Activated CD4-positive, alpha-beta T cell treated with anti-CD3 and anti-CD28 coated beads, Interleukin-10, Interleukin-2, amounts not matched to agents 100 ng/mL and 50 ng/mL, durations not matched to agents 16 hours and 8 hours (primary cell): ENCODE results near the gene ABCA6.
"Not testable (repeated sequence)": the region's sequence is repeated elsewhere in the genome, so short reads cannot be mapped to it uniquely, and the experiment has no call there.

Experiments
- DNase-seq: peaks from one replicate; pipeline ENCODE4 v3.0.0-alpha.2; 2020

ABCA6 gene

GRCh38 chr17:69141431-69142174 lies at the start of gene ABCA6:
Gene ABCA6, minus strand, starts transcription at chr17:69141895. Its CDS starts 1,192 bp downstream, at chr17:69140703.
- DNase-seq: no peak

- DNase-seq: no peak
Observed at GRCh38 chr17:69188796-69189195, 47.1 kb upstream of the ABCA6 start.

- DNase-seq: no peak
Observed at GRCh38 chr17:69188064-69188463, 46.4 kb upstream of the ABCA6 start.

GRCh38 chr17:69187294-69187693 lies 45.6 kb upstream of the ABCA6 start:
- no peak for DNase-seq

GRCh38 chr17:69179227-69179952 lies 37.7 kb upstream of the ABCA6 start:
- no peak for DNase-seq

- no peak for DNase-seq
Observed at GRCh38 chr17:69176457-69176795, 34.7 kb upstream of the ABCA6 start.

GRCh38 chr17:69175625-69176456 lies 34.1 kb upstream of the ABCA6 start:
- no peak for DNase-seq

GRCh38 chr17:69175262-69175624 lies 33.5 kb upstream of the ABCA6 start:
- DNase-seq: no peak

GRCh38 chr17:69173118-69173517 lies 31.4 kb upstream of the ABCA6 start:
- no peak for DNase-seq

- DNase-seq: no peak
Observed at GRCh38 chr17:69170377-69170776, 28.7 kb upstream of the ABCA6 start.

- DNase-seq: not testable (repeated sequence)
Observed at GRCh38 chr17:69168642-69169041, 26.9 kb upstream of the ABCA6 start.

- no peak for DNase-seq
Observed at GRCh38 chr17:69166957-69167356, 25.3 kb upstream of the ABCA6 start.

- DNase-seq: no peak
Observed at GRCh38 chr17:69164206-69164605, 22.5 kb upstream of the ABCA6 start.

- no peak for DNase-seq
Observed at GRCh38 chr17:69159418-69159817, 17.7 kb upstream of the ABCA6 start.

GRCh38 chr17:69154267-69154666 lies 12.6 kb upstream of the ABCA6 start:
- no peak for DNase-seq

- no peak for DNase-seq
Observed at GRCh38 chr17:69150333-69150732, 8.6 kb upstream of the ABCA6 start.

GRCh38 chr17:69147460-69147859 lies 5.8 kb upstream of the ABCA6 start:
- no peak for DNase-seq

- no peak for DNase-seq
Observed at GRCh38 chr17:69144331-69145255, 2.9 kb upstream of the ABCA6 start.

GRCh38 chr17:69143683-69144231 lies 2.1 kb upstream of the ABCA6 start:
- no peak for DNase-seq

GRCh38 chr17:69143151-69143550 lies 1.5 kb upstream of the ABCA6 start:
- DNase-seq: no peak

- DNase-seq: no peak
Observed at GRCh38 chr17:69142175-69142802, 594 bp upstream of the ABCA6 start.

GRCh38 chr17:69134112-69134511 lies 7.6 kb downstream of the ABCA6 start:
- DNase-seq: no peak
